MM.1S (cell line): Measurements from ENCODE around the gene AMY1C.

ENCODE experiments used
- CTCF ChIP-seq: fragments of 300-600 bp; sonication (generic); IDR thresholded peaks from 2 replicates; pipeline ENCODE4 v1.5.1; 2016; ENCODE audit warnings: antibody characterized with exemption, low read length, mixed read lengths
- EZH2 ChIP-seq: fragments of 300-600 bp; sonication (generic); optimal IDR thresholded peaks from 2 replicates; pipeline ENCODE3; 2017; ENCODE audit warnings: low read depth, mild to moderate bottlenecking, antibody characterized with exemption, low read length, mixed read lengths

GRCh38 chr1:103779932-103780331 lies 30.2 kb downstream of the AMY1C start:
- TF ChIP-seq CTCF (no peak), EZH2 (no peak)
